ENCODE data around the gene LAD1. TPM values are rescaled to one million over a fixed set of nuclear protein-coding genes. Genes with fewer than 3 reads are reported as not detected.
A peak's percentile ranks its signal among the peaks of the same experiment; 100 is the strongest.

Gene LAD1, protein sequence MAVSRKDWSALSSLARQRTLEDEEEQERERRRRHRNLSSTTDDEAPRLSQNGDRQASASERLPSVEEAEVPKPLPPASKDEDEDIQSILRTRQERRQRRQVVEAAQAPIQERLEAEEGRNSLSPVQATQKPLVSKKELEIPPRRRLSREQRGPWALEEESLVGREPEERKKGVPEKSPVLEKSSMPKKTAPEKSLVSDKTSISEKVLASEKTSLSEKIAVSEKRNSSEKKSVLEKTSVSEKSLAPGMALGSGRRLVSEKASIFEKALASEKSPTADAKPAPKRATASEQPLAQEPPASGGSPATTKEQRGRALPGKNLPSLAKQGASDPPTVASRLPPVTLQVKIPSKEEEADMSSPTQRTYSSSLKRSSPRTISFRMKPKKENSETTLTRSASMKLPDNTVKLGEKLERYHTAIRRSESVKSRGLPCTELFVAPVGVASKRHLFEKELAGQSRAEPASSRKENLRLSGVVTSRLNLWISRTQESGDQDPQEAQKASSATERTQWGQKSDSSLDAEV
- 10 to 100 TPM; 25.6 to 31.4 (median 26.9) TPM for polyA plus RNA-seq (ENCODE audit: insufficient read length in 3 of 3)
- long read RNA-seq, donor 1, partial matches to known transcripts, result 0 of 1 reads
- long read RNA-seq, donor 1, other reads (novel, unspliced or antisense), result 0 of 1 reads
- long read RNA-seq, donor 2, result 0 reads
- long read RNA-seq, donor 3, transcript LAD1-202 (10 exons, 2,906 nt), result major isoform, 6 of 32 reads
- long read RNA-seq, donor 3, partial matches to known transcripts, result 26 of 32 reads
- long read RNA-seq, donor 3, other reads (novel, unspliced or antisense), result 0 of 32 reads
- long read RNA-seq, donor 4, partial matches to known transcripts, result 0 of 2 reads
- long read RNA-seq, donor 4, other reads (novel, unspliced or antisense), result 0 of 2 reads
- long read RNA-seq, donor 5, result 0 reads
- long read RNA-seq, donor 6, partial matches to known transcripts, result 7 of 9 reads
- long read RNA-seq, donor 6, other reads (novel, unspliced or antisense), result 0 of 9 reads
- long read RNA-seq, donor 7, partial matches to known transcripts, result 0 of 1 reads
- long read RNA-seq, donor 7, other reads (novel, unspliced or antisense), result 0 of 1 reads
- long read RNA-seq, donor 8, partial matches to known transcripts, result 6 of 11 reads
- long read RNA-seq, donor 8, other reads (novel, unspliced or antisense), result 0 of 11 reads
- long read RNA-seq, donor 9, transcript LAD1-202 (10 exons, 2,906 nt), result major isoform, 10 of 10 reads
- long read RNA-seq, donor 9, partial matches to known transcripts, result 0 of 10 reads
- long read RNA-seq, donor 9, other reads (novel, unspliced or antisense), result 0 of 10 reads
- long read RNA-seq, donor 10, partial matches to known transcripts, result 15 of 17 reads
- long read RNA-seq, donor 10, other reads (novel, unspliced or antisense), result 0 of 17 reads
- long read RNA-seq, donor 11, partial matches to known transcripts, result 0 of 3 reads
- long read RNA-seq, donor 11, other reads (novel, unspliced or antisense), result 0 of 3 reads
- long read RNA-seq, donor 12, partial matches to known transcripts, result 0 of 1 reads
- long read RNA-seq, donor 12, other reads (novel, unspliced or antisense), result 0 of 1 reads
- long read RNA-seq, donor 13, partial matches to known transcripts, result 14 of 18 reads
- long read RNA-seq, donor 13, other reads (novel, unspliced or antisense), result 0 of 18 reads
- long read RNA-seq, donor 14, partial matches to known transcripts, result 0 of 3 reads
- long read RNA-seq, donor 14, other reads (novel, unspliced or antisense), result 0 of 3 reads
- long read RNA-seq, donor 15, partial matches to known transcripts, result 0 of 1 reads
- long read RNA-seq, donor 15, other reads (novel, unspliced or antisense), result 0 of 1 reads
- long read RNA-seq, donor 16, transcript LAD1-202 (10 exons, 2,906 nt), result major isoform, 17 of 42 reads
- long read RNA-seq, donor 16, partial matches to known transcripts, result 25 of 42 reads
- long read RNA-seq, donor 16, other reads (novel, unspliced or antisense), result 0 of 42 reads

GRCh38 chr1:201399018-201399351, at the start of gene LAD1:
Gene LAD1, minus strand, starts transcription at chr1:201399324. Its CDS starts 18 bp downstream, at chr1:201399306.
- DNase-seq (ENCODE audit: extremely low read depth in 1 of 11, low read depth in 9 of 11, low spot score in 4 of 11), result no peak

DNA sequence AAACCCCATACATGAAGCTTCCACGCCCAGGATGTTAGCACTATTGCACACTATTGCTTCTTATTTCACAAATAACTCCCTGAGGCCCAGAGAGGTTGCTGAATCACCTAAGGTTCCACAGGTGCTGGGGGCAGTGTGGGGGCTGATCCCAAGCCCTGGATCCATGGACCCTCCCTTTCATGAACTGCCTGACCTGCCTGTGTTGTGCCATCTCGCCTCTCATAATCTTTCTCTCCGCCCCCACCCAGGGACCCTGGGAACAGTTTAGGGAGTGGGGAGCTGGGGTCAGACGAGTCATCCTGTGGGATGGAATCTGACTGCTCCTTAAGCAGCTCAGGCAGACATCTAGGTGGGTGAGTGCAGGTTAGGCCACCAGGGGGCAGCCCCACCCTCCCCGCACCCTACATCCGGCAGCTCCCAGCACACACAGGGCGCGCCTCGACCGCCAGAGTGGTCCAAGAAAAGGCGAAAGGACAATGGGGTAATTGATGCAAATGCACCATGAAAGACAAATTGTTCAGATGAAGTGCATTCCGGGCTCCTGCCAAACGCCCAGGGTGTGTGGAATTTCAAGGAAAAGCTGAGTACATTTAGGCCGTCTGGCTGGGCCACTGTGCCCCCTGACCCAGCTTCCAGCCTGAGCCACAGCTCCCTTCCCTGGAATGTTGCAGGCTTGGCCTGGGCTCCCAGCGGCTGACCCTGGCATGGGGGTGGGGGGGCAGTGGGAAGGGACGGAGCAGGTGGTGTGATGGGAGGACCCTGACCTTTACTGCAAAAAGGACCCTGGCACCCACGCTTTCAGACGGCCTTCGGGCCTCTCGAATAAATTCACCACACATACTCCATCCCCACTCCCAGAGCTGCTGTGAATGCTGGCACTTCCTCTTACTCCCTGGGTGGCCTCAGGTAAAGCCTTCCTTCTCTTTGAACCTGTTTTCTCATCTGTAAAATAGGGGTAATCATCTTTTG, 49.1 kb upstream of the LAD1 start:
- peak in 1 of 11 donors; percentile 34 for DNase-seq (ENCODE audit: extremely low read depth in 1 of 11, low read depth in 9 of 11, low spot score in 4 of 11)

GRCh38 chr1:201445310-201445709, 46.2 kb upstream of the LAD1 start:
- no peak for DNase-seq (ENCODE audit: extremely low read depth in 1 of 11, low read depth in 9 of 11, low spot score in 4 of 11)

GRCh38 chr1:201444792-201445191, 45.7 kb upstream of the LAD1 start:
- DNase-seq (ENCODE audit: extremely low read depth in 1 of 11, low read depth in 9 of 11, low spot score in 4 of 11), result no peak

- DNase-seq (ENCODE audit: extremely low read depth in 1 of 11, low read depth in 9 of 11, low spot score in 4 of 11), result no peak
These were observed 44.6 kb upstream of the LAD1 start for GRCh38 chr1:201443747-201444146.

DNA sequence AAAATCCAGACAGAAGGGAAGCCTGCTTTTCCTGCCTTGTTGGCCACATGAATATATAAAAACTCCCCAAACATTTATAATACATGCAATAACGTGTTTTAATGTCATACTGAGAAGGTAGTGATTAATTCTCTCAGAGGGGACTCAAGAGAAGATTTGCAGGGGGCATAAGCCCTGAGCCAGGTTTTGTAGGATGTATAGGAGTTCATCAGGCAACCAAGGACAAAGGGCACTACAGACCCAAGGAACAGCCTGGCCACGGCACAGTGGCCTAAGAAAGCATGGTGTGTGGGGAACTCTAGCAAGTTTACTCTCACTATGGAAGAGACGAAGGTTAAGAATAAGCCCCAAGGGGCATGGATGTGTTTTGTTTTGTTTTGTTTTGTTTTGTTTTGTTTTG, 37.8 kb upstream of the LAD1 start:
- no peak for DNase-seq (ENCODE audit: extremely low read depth in 1 of 11, low read depth in 9 of 11, low spot score in 4 of 11)

- DNase-seq (ENCODE audit: extremely low read depth in 1 of 11, low read depth in 9 of 11, low spot score in 4 of 11), result no peak
These were observed 37.3 kb upstream of the LAD1 start for GRCh38 chr1:201436393-201436792.

DNA sequence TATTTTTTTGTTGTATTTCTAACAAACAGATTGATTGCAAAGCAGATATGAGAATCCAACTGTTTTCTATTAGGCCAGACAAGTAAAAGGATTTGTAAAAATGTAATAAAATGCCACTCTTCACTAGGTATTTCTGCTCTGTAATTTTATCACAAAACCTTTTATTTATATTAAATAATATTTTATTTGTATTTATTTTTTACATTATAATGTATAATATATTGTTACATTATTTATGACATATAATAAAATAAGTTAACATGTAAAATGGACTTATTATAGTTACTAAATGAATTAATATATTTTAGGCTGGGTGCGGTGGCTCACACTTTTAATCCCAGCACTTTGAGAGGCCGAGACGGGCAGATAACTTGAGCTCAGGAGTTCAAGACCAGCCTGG, 35.1 kb upstream of the LAD1 start:
- no peak for DNase-seq (ENCODE audit: extremely low read depth in 1 of 11, low read depth in 9 of 11, low spot score in 4 of 11)

GRCh38 chr1:201433609-201434008, 34.5 kb upstream of the LAD1 start:
- DNase-seq (ENCODE audit: extremely low read depth in 1 of 11, low read depth in 9 of 11, low spot score in 4 of 11), result no peak

DNA sequence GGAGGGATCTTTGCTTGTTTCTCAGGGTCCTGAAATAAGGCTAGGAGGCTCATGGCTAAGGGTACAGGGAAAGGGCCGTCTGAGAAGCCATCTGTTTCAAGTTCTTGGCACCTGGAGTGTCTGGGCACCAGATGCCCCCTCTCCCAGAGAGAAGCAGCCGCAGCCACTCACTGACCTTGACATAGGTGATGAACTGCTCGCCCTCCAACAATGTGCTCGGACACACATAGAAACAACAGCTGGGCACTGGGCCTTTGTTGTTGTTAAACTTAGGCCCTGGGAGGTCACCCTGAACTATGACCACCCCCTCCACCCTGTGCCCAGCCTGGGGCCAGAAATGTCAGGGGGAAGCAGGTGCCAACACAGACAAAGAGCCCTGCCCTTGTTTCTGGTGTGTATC, 31.7 kb upstream of the LAD1 start:
- no peak for DNase-seq (ENCODE audit: extremely low read depth in 1 of 11, low read depth in 9 of 11, low spot score in 4 of 11)

- no peak for DNase-seq (ENCODE audit: extremely low read depth in 1 of 11, low read depth in 9 of 11, low spot score in 4 of 11)
These were observed 30.8 kb upstream of the LAD1 start for GRCh38 chr1:201429736-201430501.

- no peak for DNase-seq (ENCODE audit: extremely low read depth in 1 of 11, low read depth in 9 of 11, low spot score in 4 of 11)
These were observed 28.8 kb upstream of the LAD1 start for GRCh38 chr1:201427963-201428362.

DNA sequence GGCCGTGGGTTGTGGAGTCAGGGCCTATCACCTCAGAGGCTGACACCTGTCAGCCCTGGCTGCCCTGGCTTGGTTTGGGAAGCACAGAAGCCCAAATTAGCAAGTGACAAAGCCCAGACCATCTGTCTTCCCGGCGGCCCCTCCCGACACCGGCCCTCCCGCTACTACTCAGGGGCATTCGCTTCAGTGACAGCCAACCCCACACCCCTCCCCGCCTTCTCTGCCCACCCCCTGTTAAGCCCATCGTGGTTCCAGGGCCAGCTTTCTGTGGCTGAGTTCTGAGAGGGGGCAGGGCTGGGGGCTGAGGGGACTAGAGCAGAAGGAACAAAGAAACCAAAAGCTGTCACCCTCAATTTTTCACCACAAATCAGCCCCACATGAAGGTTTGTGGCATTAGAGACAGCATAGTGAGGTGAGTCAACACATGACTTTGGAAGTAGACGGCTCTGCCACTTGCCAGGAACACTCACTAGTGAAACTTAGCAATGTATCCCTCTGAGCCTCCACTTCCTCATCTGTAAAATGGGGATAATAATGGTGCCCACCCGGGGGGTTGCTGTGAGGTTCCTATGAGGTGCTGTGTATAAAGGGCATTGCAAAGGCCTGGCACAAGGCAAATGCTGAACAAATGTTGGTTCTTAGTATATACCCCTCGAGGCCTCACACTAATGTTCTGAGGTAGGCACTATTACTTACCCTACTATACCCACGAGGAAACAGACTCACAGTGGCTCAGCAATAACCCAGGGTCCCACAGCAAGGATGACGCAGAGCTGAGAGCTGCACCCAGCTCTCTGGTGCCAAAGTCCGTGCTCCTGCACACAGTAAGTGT, 27.6 kb upstream of the LAD1 start:
- no peak for DNase-seq (ENCODE audit: extremely low read depth in 1 of 11, low read depth in 9 of 11, low spot score in 4 of 11)

GRCh38 chr1:201424146-201424545, 25.0 kb upstream of the LAD1 start:
- no peak for DNase-seq (ENCODE audit: extremely low read depth in 1 of 11, low read depth in 9 of 11, low spot score in 4 of 11)

GRCh38 chr1:201423655-201424054, 24.5 kb upstream of the LAD1 start:
- DNase-seq (ENCODE audit: extremely low read depth in 1 of 11, low read depth in 9 of 11, low spot score in 4 of 11), result no peak
